ENCODE data around the gene CNGA1.

Gene CNGA1

GRCh38 chr4:48031802-48032525, 15.5 kb upstream of the CNGA1 start:
- peak; percentile 76 for DNase-seq (ENCODE audit: low read depth)
- H3K4me3 ChIP-seq (replicated peaks; ENCODE audit: low read depth, low read length): no peak overlapping the region
- TF ChIP-seq CTCF (IDR thresholded peaks at IDR 0.05; ENCODE audit: low read length, missing control alignments): no peak

GRCh38 chr4:48030470-48030869, 14.0 kb upstream of the CNGA1 start:
- no peak for DNase-seq (ENCODE audit: low read depth)
- TF ChIP-seq CTCF (IDR thresholded peaks at IDR 0.05; ENCODE audit: low read length, missing control alignments): no peak
- H3K4me3 ChIP-seq (replicated peaks; ENCODE audit: low read depth, low read length): no peak overlapping the region

GRCh38 chr4:48028696-48029095, 12.2 kb upstream of the CNGA1 start:
- TF ChIP-seq CTCF (IDR thresholded peaks at IDR 0.05; ENCODE audit: low read length, missing control alignments): no peak
- H3K4me3 ChIP-seq (replicated peaks; ENCODE audit: low read depth, low read length): no peak overlapping the region
- no peak for DNase-seq (ENCODE audit: low read depth)

- no peak for TF ChIP-seq CTCF (IDR thresholded peaks at IDR 0.05; ENCODE audit: low read length, missing control alignments)
- no peak for DNase-seq (ENCODE audit: low read depth)
- H3K4me3 ChIP-seq (replicated peaks; ENCODE audit: low read depth, low read length): no peak overlapping the region
Observed at GRCh38 chr4:48027653-48028052, 11.2 kb upstream of the CNGA1 start.

- TF ChIP-seq CTCF (IDR thresholded peaks at IDR 0.05; ENCODE audit: low read length, missing control alignments): no peak
- DNase-seq (ENCODE audit: low read depth): peak; percentile 58
- H3K4me3 ChIP-seq (replicated peaks; ENCODE audit: low read depth, low read length): no peak overlapping the region
Observed at GRCh38 chr4:48025005-48025404, 8.5 kb upstream of the CNGA1 start.

GRCh38 chr4:48024522-48024921, 8.0 kb upstream of the CNGA1 start:
- H3K4me3 ChIP-seq (replicated peaks; ENCODE audit: low read depth, low read length): no peak overlapping the region
- DNase-seq (ENCODE audit: low read depth): no peak
- TF ChIP-seq CTCF (IDR thresholded peaks at IDR 0.05; ENCODE audit: low read length, missing control alignments): no peak

- no peak for TF ChIP-seq CTCF (IDR thresholded peaks at IDR 0.05; ENCODE audit: low read length, missing control alignments)
- DNase-seq (ENCODE audit: low read depth): no peak
- H3K4me3 ChIP-seq (replicated peaks; ENCODE audit: low read depth, low read length): no peak overlapping the region
Observed at GRCh38 chr4:48022192-48022799, 5.8 kb upstream of the CNGA1 start.
